DOHH2 (cell line): ENCODE measurements around the gene ANP32A.

Experiments used
- H3F3A ChIP-seq: fragments of 200-600 bp; sonication (generic), shearing (Covaris generic); 2 replicates; pipeline ENCODE4 v1.6.0; 2016; ENCODE audit warnings: antibody characterized with exemption, mild to moderate bottlenecking; ENCODE audit not compliant: control insufficient read depth, insufficient read depth
- H3K27ac ChIP-seq: fragments of 200-600 bp; sonication (generic); 2 replicates; pipeline ENCODE4 v1.5.1; 2014; ENCODE audit warnings: low read depth, mild to moderate bottlenecking, low read length, moderate library complexity
- H3K27me3 ChIP-seq: fragments of 200-600 bp; sonication (generic); 2 replicates; pipeline ENCODE4 v1.6.1; 2014; ENCODE audit warnings: mild to moderate bottlenecking, low read length, mixed read lengths; ENCODE audit not compliant: control insufficient read depth
- H3K36me3 ChIP-seq: fragments of 200-600 bp; sonication (generic); 2 replicates; pipeline ENCODE4 v1.6.1; 2014; ENCODE audit warnings: mild to moderate bottlenecking, low read length, moderate library complexity, mixed read lengths; ENCODE audit not compliant: control insufficient read depth
- H3K4me1 ChIP-seq: fragments of 200-600 bp; sonication (generic); 2 replicates; pipeline ENCODE4 v1.6.1; 2014; ENCODE audit warnings: mild to moderate bottlenecking, low read length, mixed read lengths; ENCODE audit not compliant: control insufficient read depth
- H3K4me2 ChIP-seq: fragments of 200-600 bp; sonication (generic); 2 replicates; pipeline ENCODE4 v1.6.0; 2014; ENCODE audit warnings: mild to moderate bottlenecking, low read length, moderate library complexity
- H3K4me3 ChIP-seq: fragments of 200-600 bp; sonication (generic); 2 replicates; pipeline ENCODE4 v1.5.1; 2014; ENCODE audit warnings: mild to moderate bottlenecking, low read length, mixed read lengths
- H3K79me2 ChIP-seq: fragments of 200-600 bp; sonication (generic); 2 replicates; pipeline ENCODE4 v1.6.1; 2014; ENCODE audit warnings: mild to moderate bottlenecking, low read length, mixed read lengths; ENCODE audit not compliant: control insufficient read depth
- H3K9me2 ChIP-seq: fragments of 200-600 bp; sonication (generic); replicated peaks from 2 replicates; pipeline ENCODE4 v1.6.1; 2014; ENCODE audit warnings: mild to moderate bottlenecking, low read length, mixed read lengths; ENCODE audit not compliant: control insufficient read depth
- H3K9me3 ChIP-seq: fragments of 200-600 bp; sonication (generic); 2 replicates; pipeline ENCODE4 v1.6.1; 2014; ENCODE audit warnings: antibody characterized with exemption, low read length, mixed read lengths; ENCODE audit not compliant: control insufficient read depth, insufficient read depth
- H4K20me1 ChIP-seq: fragments of 200-600 bp; sonication (generic); 2 replicates; pipeline ENCODE4 v1.6.0; 2014; ENCODE audit warnings: low read depth, mild to moderate bottlenecking, antibody characterized with exemption, low read length, moderate library complexity; ENCODE audit not compliant: control insufficient read depth, insufficient read depth
- CTCF ChIP-seq: fragments of 200-600 bp; sonication (generic); IDR thresholded peaks from one replicate; pipeline ENCODE4 v1.5.1; 2014; ENCODE audit warnings: antibody characterized with exemption, mild to moderate bottlenecking, low read depth, low read length; ENCODE audit not compliant: poor library complexity, severe bottlenecking
- EZH2phosphoT487 ChIP-seq: fragments of 200-600 bp; sonication (generic); IDR thresholded peaks from 2 replicates; pipeline ENCODE4 v1.6.1; 2017; ENCODE audit warnings: borderline replicate concordance, mild to moderate bottlenecking, antibody characterized with exemption, low read length, moderate library complexity, mixed read lengths

ANP32A gene

DNA sequence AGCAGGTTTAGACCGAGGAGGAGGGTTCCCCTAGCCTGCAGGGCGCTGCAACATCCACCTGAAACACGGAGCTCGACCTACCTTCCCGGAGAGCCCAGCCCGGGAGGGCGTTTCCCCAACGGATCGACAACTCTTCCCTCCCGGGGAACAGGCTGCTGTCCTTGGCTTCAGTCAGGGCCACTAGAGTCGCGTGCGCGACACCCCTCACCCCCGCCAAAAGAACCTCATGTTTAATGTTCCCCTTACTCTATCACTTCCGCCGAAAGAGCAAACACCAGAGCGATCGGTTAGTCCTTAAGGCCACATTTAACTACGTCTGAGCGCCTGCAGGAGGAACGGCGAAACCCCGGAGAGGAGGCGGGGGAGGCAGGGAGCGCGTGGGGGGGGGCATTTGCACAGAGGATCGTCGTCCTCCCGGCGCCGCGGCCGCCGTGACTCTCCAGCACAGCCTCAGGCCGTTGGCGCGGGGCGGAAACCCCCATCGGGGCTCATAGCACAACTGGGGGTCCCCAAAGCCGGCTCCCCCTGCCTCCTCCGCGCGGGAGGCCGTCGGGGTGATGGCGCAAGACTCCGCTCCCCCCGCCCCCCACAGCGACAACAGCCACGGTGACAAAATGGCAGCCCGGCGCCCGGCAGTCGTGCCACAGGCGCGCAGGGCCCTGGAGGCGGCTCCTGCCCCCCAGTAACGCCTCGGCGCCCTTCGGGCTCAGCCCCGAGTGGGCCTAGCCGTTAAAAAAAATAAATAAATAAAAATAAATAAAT lies 3.2 kb downstream of the ANP32A start:
- Histone ChIP-seq H3K9me2 (no peaks in the 10 kb centered on the region), H3F3A (no peaks in the 10 kb centered on the region; the same call in 1 of the 2 replicates), H3K4me1 (peaks cover 40% of the 10 kb centered on the region), H3K79me2 (peaks cover 98% of the 10 kb centered on the region), H4K20me1 (peaks cover 30% of the 10 kb centered on the region), H3K27me3 (no peaks in the 10 kb centered on the region), H3K27ac (peak overlapping the region; percentile 93), H3K4me3 (peak overlapping the region; percentile 97), H3K4me2 (peak overlapping the region; percentile 85), H3K9me3 (no peaks in the 10 kb centered on the region), H3K36me3 (peaks cover 73% of the 10 kb centered on the region)
- TF ChIP-seq EZH2phosphoT487, result no peak
- TF ChIP-seq CTCF, result no peak

DNA sequence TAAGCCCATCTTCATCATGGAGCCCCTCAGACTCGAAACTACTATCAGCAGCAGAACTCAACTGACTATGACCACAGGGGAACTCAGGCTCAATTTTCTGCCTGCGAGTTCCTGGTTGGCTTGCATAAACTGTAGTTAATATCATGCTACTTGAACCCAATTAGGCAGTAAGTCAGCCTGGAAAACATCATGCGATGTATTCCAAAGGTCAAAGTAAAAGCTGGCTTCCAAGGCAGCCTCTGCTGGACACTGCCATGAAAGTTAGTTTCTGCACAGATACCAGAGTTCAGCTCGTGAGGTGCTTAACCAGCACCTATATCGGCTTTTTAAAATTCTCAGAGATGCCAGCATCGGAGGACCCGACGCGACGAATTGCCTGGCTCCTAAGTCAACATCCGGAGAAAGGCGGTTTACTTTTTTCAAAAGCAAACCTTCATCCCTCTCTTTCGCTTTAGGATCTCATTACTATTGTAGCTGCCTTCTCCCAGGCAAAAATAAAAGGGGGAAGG lies 3.8 kb downstream of the ANP32A start:
- Histone ChIP-seq H4K20me1 (peaks cover 31% of the 10 kb centered on the region), H3K79me2 (peaks cover 98% of the 10 kb centered on the region), H3K9me2 (no peaks in the 10 kb centered on the region), H3K4me2 (peak overlapping the region; percentile 85), H3F3A (no peaks in the 10 kb centered on the region), H3K27ac (peak overlapping the region; percentile 93), H3K36me3 (peaks cover 76% of the 10 kb centered on the region), H3K9me3 (no peaks in the 10 kb centered on the region), H3K4me1 (peaks cover 39% of the 10 kb centered on the region), H3K4me3 (peak overlapping the region; percentile 97), H3K27me3 (no peaks in the 10 kb centered on the region)
- TF ChIP-seq CTCF (no peak), EZH2phosphoT487 (no peak)

GRCh38 chr15:68816158-68816557 lies 4.5 kb downstream of the ANP32A start:
- H3K27ac ChIP-seq, result no peak overlapping the region; the same call in 1 of the 2 replicates
- no peaks in the 10 kb centered on the region for H3F3A ChIP-seq
- peak overlapping the region; percentile 97 for H3K4me3 ChIP-seq
- H3K9me3 ChIP-seq, result no peaks in the 10 kb centered on the region
- H3K4me1 ChIP-seq, result peaks cover 38% of the 10 kb centered on the region
- H3K4me2 ChIP-seq, result peak overlapping the region; percentile 85
- H3K36me3 ChIP-seq, result peaks cover 81% of the 10 kb centered on the region
- TF ChIP-seq CTCF (no peak), EZH2phosphoT487 (no peak)
- H3K9me2 ChIP-seq, result no peaks in the 10 kb centered on the region
- peaks cover 33% of the 10 kb centered on the region for H4K20me1 ChIP-seq
- H3K27me3 ChIP-seq, result no peaks in the 10 kb centered on the region
- peaks cover 98% of the 10 kb centered on the region for H3K79me2 ChIP-seq
